NCI-H2107 (cell line): Measurements from ENCODE around the gene MMD2.

Source experiments
- DNase-seq: peaks from one replicate; lab custom pipeline; 2025; lab: John Stamatoyannopoulos, UW

The MMD2 gene

DNA sequence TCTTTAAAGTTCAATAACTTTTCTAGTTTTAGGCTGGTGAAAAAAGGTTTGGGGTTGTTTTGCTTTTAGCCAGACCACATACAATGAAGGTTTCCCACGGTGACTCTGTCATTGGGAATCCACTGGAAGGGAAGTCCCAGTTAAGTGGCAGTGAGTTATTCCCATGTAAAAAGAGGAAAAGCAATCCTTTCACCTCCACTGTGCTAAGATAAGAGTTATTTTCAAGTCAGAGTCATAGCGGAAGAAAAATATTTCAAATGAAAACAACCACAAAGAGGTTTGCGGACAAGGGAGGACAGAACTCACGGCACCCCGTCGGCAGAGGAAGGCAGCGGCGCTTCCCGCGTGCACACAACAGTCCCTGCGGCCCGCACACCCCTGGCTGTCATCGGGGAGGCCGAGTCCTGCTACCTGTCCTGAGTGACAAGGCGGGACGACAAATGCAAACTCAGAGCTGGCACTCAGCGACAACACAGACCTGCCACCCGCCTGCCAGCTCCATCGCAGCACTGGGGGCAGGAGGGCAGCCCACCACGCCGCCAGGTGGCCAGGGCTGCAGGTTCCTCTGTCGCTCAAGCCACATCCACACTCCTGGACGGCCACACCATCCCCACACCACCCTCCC is 87.8 kb downstream of the MMD2 start:
- no peak for DNase-seq

DNA sequence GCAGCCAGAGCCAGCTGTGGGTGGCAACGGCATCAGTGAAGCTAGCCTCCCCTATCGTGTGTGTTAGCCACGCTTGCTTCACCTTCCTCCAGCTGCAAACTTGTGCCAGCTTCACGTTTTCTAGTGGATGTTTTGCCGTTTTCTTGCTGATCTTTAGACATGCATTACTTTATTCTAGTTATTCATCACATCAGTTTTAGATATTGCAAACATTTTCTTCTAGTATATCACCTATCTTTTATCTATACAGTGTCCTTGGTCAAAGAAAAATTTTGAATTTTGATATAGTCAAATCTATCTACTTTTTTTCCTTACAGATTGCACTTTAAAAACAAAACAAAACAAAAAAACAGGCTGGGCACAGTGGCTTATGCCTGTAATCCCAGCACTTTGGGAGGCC is 90.5 kb downstream of the MMD2 start:
- no peak for DNase-seq

DNA sequence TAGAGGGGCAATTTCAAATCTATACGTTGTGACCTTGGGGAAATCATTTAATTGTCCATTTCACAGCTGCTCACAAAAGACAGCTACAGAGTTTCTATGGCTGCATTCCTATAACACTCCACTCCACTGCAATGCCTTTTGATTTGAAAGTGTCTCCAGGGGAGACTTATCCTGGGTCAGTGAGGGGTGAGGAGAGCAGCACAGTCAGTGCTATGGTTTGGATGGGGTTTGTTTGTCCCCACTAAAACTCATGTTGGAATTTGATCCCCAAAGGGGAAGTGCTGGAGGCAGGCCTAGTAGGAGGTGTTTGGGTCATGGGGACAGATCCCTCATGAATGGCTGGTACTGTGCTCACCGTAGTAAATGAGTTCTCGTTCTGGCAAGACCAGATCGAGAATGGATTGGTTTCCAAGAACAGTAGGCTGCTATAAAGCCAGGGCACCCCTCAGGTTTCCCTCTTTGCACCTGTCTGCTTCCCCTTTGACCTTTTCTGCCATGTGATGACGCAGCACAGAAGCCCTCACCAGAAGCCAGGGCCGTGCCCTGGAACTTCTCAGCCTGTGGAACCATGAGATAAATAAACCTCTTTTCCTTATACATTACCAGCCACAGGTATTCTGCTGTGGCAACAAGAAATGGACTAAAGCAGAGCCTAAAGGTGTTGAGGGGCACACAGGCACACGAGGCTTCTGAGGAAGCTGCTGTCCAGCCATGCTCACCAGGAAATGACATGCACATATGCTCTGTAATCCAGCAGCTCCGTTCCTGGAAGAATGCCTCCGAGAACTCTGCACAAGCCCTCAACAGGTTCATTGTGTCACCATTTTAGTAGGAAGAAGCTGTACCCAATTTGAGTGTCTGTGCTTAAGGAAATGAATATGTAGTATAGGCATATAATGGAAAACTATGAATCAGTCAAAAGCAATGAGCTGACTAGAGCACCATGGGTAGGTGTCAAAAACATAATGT is 92.2 kb downstream of the MMD2 start:
- no peak for DNase-seq

DNA sequence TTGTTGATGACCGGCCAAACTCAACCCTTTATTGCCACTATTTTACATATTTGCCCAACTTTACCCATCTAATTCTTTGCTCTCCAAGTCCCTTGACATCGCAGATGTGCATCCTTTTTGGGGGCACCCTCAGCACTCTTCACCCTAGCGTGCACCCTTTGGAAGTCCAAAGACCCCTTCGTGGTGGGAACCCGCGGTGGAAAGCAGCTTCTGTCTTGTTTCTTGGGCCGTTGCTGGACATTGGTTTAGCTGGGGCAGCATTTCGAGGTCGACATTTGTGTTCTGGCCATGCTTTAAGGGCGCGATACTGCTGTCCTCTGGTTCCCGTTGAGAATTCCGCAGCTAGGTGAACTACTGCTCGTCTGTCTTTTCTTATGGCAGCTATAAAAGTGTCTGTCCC is 96.8 kb downstream of the MMD2 start:
- no peak for DNase-seq

DNA sequence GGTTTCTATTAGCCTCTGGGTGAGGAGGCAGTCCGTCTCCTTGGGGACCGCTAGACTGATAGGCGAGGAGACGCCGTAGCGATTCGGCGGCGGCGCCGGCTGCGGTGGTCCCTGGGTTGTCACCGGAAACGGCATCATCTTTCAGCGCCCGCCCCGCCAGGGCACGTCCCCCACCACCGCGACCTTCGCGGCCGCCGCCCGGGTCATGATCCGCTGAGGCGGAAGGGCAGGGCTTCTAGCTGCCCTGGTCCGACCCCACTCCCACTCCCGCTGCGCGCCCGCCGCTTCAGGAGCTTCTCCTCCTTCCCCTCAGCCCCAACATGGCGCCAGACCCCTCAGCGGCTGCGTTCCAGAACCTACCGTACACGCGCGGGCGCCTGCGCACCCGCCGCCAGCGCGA is 97.3 kb downstream of the MMD2 start, which contains the start of gene PAPOLB:
Gene PAPOLB, minus strand, starts transcription at position 358 of the 400 bp plus-strand sequence. Its CDS starts 220 bp downstream, at position 138.
- no peak for DNase-seq

DNA sequence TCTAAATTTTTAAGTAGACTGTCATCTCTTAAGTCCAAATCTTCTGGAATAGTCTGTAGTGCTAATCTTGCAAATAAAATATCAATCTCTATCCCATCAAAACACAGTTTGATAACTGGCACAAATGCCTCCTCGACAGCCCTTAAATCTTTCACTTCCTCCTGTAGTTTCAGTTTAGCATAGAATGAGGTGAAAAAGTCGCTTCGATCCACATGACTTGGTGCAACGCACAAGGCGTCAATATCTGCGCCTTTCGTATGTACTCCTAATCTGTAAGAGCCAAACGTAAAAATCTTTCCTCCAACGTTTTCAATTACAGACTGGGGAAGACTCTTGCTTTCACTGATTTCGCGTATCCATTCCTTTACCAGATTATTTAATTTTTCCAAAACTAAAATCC is 97.8 kb downstream of the MMD2 start:
- no peak for DNase-seq

DNA sequence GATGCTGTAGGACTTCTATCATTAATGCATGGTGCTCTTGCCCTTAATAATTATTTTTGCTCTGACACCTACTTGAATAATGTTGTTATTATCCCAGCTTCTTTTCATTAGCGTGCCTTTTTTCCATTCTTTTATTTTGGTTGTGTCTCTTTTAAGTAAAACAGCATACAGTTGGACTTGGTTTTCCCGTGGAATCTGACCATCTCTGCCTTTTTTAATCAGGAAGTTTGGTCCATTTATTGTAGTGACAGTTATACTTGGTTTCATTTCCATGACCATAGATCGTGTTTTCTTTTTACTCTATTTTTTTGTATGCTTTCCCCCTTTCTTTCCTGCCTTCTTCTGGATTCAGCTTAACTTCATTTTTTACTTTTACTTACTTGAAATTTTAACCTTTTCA is 101.8 kb downstream of the MMD2 start:
- DNase-seq: no peak

DNA sequence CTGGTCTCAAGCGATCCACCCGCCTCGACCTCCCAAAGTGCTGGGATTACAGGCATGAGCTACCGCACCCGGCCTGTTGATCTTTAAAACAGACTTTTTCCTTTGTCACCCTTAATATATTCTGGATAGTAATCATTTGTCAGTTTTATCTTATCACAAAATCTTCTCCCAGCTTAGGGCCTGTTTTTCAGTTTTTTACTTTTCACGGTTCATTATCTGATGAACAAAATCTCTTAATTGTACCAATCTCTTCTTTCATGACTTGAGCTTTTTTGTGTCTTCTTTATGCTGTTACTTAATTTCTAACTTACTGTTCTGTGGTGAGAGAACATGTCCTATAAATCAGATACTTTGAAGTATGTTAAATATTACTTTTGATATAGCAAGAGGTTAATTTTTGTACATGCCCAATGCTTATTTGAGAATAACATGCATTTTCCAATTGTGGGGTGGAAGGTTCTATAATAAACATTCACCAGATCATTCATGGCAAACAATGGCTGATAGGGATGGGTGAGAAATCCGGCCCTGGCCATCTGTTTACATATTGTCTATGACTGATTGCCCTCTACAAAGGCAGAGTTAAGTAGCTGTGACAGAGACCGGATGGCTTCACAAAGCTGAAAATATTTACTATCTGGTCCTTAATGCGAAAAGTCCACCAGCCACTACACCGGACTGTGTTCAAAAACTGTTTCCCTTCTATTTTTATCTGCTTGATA is 102.5 kb downstream of the MMD2 start:
- no peak for DNase-seq
